H9 (cell line): ENCODE data around the gene PCCA. TPM values are rescaled to one million over a fixed set of nuclear protein-coding genes. Genes with fewer than 3 reads are reported as not detected.

ENCODE experiments used
- DNase-seq: peaks from one replicate; pipeline ENCODE4 v3.0.0-alpha.2; 2017
- H2AFZ ChIP-seq: one replicate; pipeline ENCODE4 v1.6.1; 2013; ENCODE audit warnings: mild to moderate bottlenecking, low read length, control low read depth, moderate library complexity
- H2AK5ac ChIP-seq: 2 replicates; pipeline ENCODE4 v1.6.1; 2013; ENCODE audit warnings: low read length, control low read depth, mixed read lengths; ENCODE audit not compliant: insufficient read length
- H2BK120ac ChIP-seq: one replicate; pipeline ENCODE4 v1.6.1; 2013; ENCODE audit warnings: low read depth, mild to moderate bottlenecking, low read length, control low read depth, inconsistent platforms; ENCODE audit not compliant: poor library complexity, severe bottlenecking
- H2BK12ac ChIP-seq: 2 replicates; pipeline ENCODE4 v1.6.1; 2013; ENCODE audit warnings: low read length, control low read depth, mixed read lengths, low read depth; ENCODE audit not compliant: insufficient read length
- H2BK15ac ChIP-seq: 2 replicates; pipeline ENCODE4 v1.6.1; 2013; ENCODE audit warnings: low read depth, low read length, control low read depth
- H2BK20ac ChIP-seq: one replicate; pipeline ENCODE4 v1.6.1; 2013; ENCODE audit warnings: low read depth, mild to moderate bottlenecking, low read length, control low read depth, inconsistent platforms; ENCODE audit not compliant: poor library complexity, severe bottlenecking
- H2BK5ac ChIP-seq: 2 replicates; pipeline ENCODE4 v1.6.1; 2013; ENCODE audit warnings: low read length, control low read depth, mixed read lengths; ENCODE audit not compliant: insufficient read length
- H3K14ac ChIP-seq: 2 replicates; pipeline ENCODE4 v1.6.1; 2013; ENCODE audit warnings: low read length, control low read depth; ENCODE audit not compliant: insufficient read depth
- H3K18ac ChIP-seq: 2 replicates; pipeline ENCODE4 v1.6.1; 2013; ENCODE audit warnings: low read depth, mild to moderate bottlenecking, mixed read lengths, low read length, control low read depth; ENCODE audit not compliant: insufficient read length
- H3K23ac ChIP-seq: 2 replicates; pipeline ENCODE4 v1.6.1; 2013; ENCODE audit warnings: low read length, control low read depth, mixed read lengths, low read depth; ENCODE audit not compliant: insufficient read length
- H3K23me2 ChIP-seq: 2 replicates; pipeline ENCODE4 v1.6.1; 2013; ENCODE audit warnings: low read depth, mild to moderate bottlenecking, mixed read lengths, low read length, control low read depth; ENCODE audit not compliant: insufficient read length, poor library complexity, severe bottlenecking
- H3K27ac ChIP-seq: 2 replicates; pipeline ENCODE4 v1.5.1; 2013; ENCODE audit warnings: low read length, control low read depth, mixed read lengths, low read depth; ENCODE audit not compliant: insufficient read length
- H3K27me3 ChIP-seq: 2 replicates; pipeline ENCODE4 v1.6.1; 2013; ENCODE audit warnings: low read length, control low read depth, inconsistent platforms; ENCODE audit not compliant: insufficient read depth
- H3K4ac ChIP-seq: 2 replicates; pipeline ENCODE4 v1.6.1; 2013; ENCODE audit warnings: low read depth, mild to moderate bottlenecking, control low read depth, inconsistent platforms, low read length, moderate library complexity
- H3K4me1 ChIP-seq: 2 replicates; pipeline ENCODE4 v1.6.1; 2013; ENCODE audit warnings: low read length, control low read depth, inconsistent platforms; ENCODE audit not compliant: insufficient read depth
- H3K4me2 ChIP-seq: 2 replicates; pipeline ENCODE4 v1.6.1; 2013; ENCODE audit warnings: low read length, control low read depth, mixed read lengths; ENCODE audit not compliant: insufficient read length, insufficient read depth
- H3K56ac ChIP-seq: 2 replicates; pipeline ENCODE4 v1.6.1; 2013; ENCODE audit warnings: low read depth, mild to moderate bottlenecking, mixed read lengths, low read length, control low read depth; ENCODE audit not compliant: insufficient read length
- H3K79me1 ChIP-seq: 2 replicates; pipeline ENCODE4 v1.6.1; 2013; ENCODE audit warnings: low read depth, mild to moderate bottlenecking, moderate library complexity, low read length, control low read depth, inconsistent platforms; ENCODE audit not compliant: insufficient read depth, poor library complexity, severe bottlenecking
- H3K79me2 ChIP-seq: 2 replicates; pipeline ENCODE4 v1.6.1; 2013; ENCODE audit warnings: low read length, control low read depth, inconsistent platforms; ENCODE audit not compliant: insufficient read depth
- H3K9ac ChIP-seq: 2 replicates; pipeline ENCODE4 v1.6.1; 2013; ENCODE audit warnings: low read length, control low read depth, mixed read lengths; ENCODE audit not compliant: insufficient read length; ENCODE audit errors: extremely low read depth
- H3K9me3 ChIP-seq: one replicate; pipeline ENCODE4 v1.6.1; 2013; ENCODE audit warnings: low read depth, low read length, inconsistent platforms; ENCODE audit not compliant: control insufficient read depth
- H3T11ph ChIP-seq: one replicate; pipeline ENCODE4 v1.6.1; 2013; ENCODE audit warnings: mild to moderate bottlenecking, low read length, control low read depth, inconsistent platforms
- H4K20me1 ChIP-seq: one replicate; pipeline ENCODE4 v1.6.1; 2013; ENCODE audit not compliant: control insufficient read depth, insufficient read length, insufficient read depth
- H4K5ac ChIP-seq: 2 replicates; pipeline ENCODE4 v1.6.1; 2013; ENCODE audit warnings: low read depth, mild to moderate bottlenecking, mixed read lengths, low read length, control low read depth; ENCODE audit not compliant: insufficient read length
- H4K8ac ChIP-seq: replicated peaks from 2 replicates; pipeline ENCODE4 v1.6.1; 2013; ENCODE audit warnings: low read length, control low read depth, mixed read lengths, low read depth; ENCODE audit not compliant: insufficient read length
- H4K91ac ChIP-seq: 2 replicates; pipeline ENCODE4 v1.6.1; 2013; ENCODE audit warnings: low read depth, mild to moderate bottlenecking, moderate library complexity, mixed read lengths, low read length, control low read depth; ENCODE audit not compliant: insufficient read length
- H3K27ac Mint-ChIP-seq, 3 experiments: 2 replicates in 2 of 3; 3 replicates in 1 of 3; pipeline ENCODE4 v1.8.0; 2020 to 2021; ENCODE audit warnings: mixed read lengths in 3 of 3, mild to moderate bottlenecking in 1 of 3, moderate library complexity in 1 of 3
- H3K27me3 Mint-ChIP-seq: 2 replicates; pipeline ENCODE4 v1.8.0; 2021; ENCODE audit warnings: low read depth, mild to moderate bottlenecking, moderate library complexity, mixed read lengths
- H3K36me3 Mint-ChIP-seq, 3 experiments: 2 replicates in 2 of 3; 3 replicates in 1 of 3; pipeline ENCODE4 v1.8.0; 2020 to 2021; ENCODE audit warnings: low read depth in 3 of 3, mixed read lengths in 3 of 3; ENCODE audit not compliant: insufficient read depth in 1 of 3
- H3K4me1 Mint-ChIP-seq, 2 experiments: 2 replicates each; pipeline ENCODE4 v1.8.0; 2020; ENCODE audit warnings: mixed read lengths in 2 of 2
- H3K4me3 Mint-ChIP-seq, 2 experiments: 2 replicates in 1 of 2; 3 replicates in 1 of 2; pipeline ENCODE4 v1.8.0; 2020 to 2021; ENCODE audit warnings: mild to moderate bottlenecking in 2 of 2, mixed read lengths in 2 of 2, moderate library complexity in 1 of 2
- H3K9me3 Mint-ChIP-seq, 2 experiments: 2 replicates in 1 of 2; 3 replicates in 1 of 2; pipeline ENCODE4 v1.8.0; 2020; ENCODE audit warnings: mild to moderate bottlenecking in 2 of 2, mixed read lengths in 2 of 2, moderate library complexity in 1 of 2
- CTCF ChIP-seq: fragments of 200-600 bp; sonication (generic); conservative IDR thresholded peaks from 3 replicates; pipeline ENCODE4 v1.8.0; 2021; ENCODE audit warnings: antibody characterized with exemption, mild to moderate bottlenecking
- WGBS: extraction: QIAGEN DNeasy Blood & Tissue Kit; methylation state at CpG from one replicate; pipeline ENCODE4 v1.1.7; 2013; ENCODE audit warnings: missing lambda C conversion rate, low lambda C conversion rate, mixed read lengths; ENCODE audit not compliant: insufficient read length; ENCODE audit errors: extremely low coverage; 5-methylcytosine and 5-hydroxymethylcytosine counted together
- total RNA-seq: library from RNA; stranded (reverse); gene quantifications from 2 replicates; pipeline ENCODE4 v1.2.1, GENCODE V29; 2021

PCCA gene
- total RNA-seq, 1 experiment from 2014 or later = 56.5 TPM

DNA sequence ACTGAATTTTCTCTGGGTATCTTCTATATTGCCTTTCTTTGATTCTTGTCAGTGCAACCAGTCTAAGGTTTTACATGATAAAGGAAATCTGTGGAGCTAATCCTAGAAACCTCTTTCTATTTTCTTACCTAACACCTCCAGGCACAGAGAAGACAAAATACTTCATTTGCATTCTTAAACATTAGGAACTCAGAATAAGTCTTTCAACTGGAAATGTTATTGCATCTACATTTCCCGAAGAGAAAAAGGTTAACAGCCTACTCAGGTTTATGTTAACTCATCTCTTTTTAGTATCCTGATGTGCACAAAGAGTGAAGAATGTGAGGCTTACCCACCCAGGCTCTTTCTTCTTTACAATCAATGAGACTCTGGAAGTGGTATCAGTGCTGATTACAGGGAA lies 106.7 kb downstream of the PCCA start:
- Mint-ChIP-seq H3K9me3 (no peaks in the 10 kb centered on the region), H3K27ac (peak overlapping the region in 2 of 3 experiments; percentile 87 to 99; a peak in 5 of 7 replicates), H3K36me3 (peaks cover 1 to 15% (median 5%) of the 10 kb centered on the region in 3 experiments; a peak in 3 of 7 replicates), H3K27me3 (no peaks in the 10 kb centered on the region), H3K4me1 (peaks cover 53 to 62% of the 10 kb centered on the region in 2 experiments), H3K4me3 (no peak overlapping the region; a peak in 1 of 5 replicates)
- Histone ChIP-seq H3K4me1 (peaks cover 9% of the 10 kb centered on the region; the same call in 1 of the 2 replicates), H2AFZ (no peak overlapping the region), H3K9ac (no peak overlapping the region), H2BK12ac (no peak overlapping the region), H3K9me3 (no peaks in the 10 kb centered on the region), H2BK15ac (no peak overlapping the region), H2BK20ac (no peak overlapping the region), H3K27ac (no peak overlapping the region), H3K23me2 (no peaks in the 10 kb centered on the region), H3K79me2 (no peaks in the 10 kb centered on the region; the same call in 1 of the 2 replicates), H3T11ph (no peak overlapping the region), H3K4ac (no peak overlapping the region), H3K79me1 (no peaks in the 10 kb centered on the region), H4K8ac (no peak overlapping the region), H2BK5ac (no peak overlapping the region), H3K23ac (no peak overlapping the region), H4K20me1 (no peaks in the 10 kb centered on the region), H3K27me3 (no peaks in the 10 kb centered on the region), H4K91ac (no peak overlapping the region), H2BK120ac (no peak overlapping the region), H3K56ac (no peak overlapping the region), H3K4me2 (no peak overlapping the region), H3K14ac (no peak overlapping the region), H4K5ac (no peak overlapping the region), H2AK5ac (no peak overlapping the region), H3K18ac (no peak overlapping the region)
- no CpG with 5 or more reads among the region's 1 CpG for WGBS
- DNase-seq = no peak
- no peak for TF ChIP-seq CTCF
